Peyer's patch (tissue), 4 donors: ENCODE measurements around the gene SS18.

Experiments used
- POLR2A ChIP-seq, 2 donors: fragments of 450-650 bp; IDR thresholded peaks; one replicate each; pipeline ENCODE4 v1.5.1; 2017; ENCODE audit warnings: antibody characterized with exemption in 2 of 2, mild to moderate bottlenecking in 2 of 2, moderate library complexity in 2 of 2
- TF ChIP-seq, protein P1 (sequence below), 6 experiments: fragments of 450-650 bp in 4 of 6; fragments of 200-600 bp in 2 of 6; sonication (generic) in 1 of 6; IDR thresholded peaks; one replicate each; pipeline ENCODE4 v1.5.1; 2017 to 2019; ENCODE audit warnings: antibody characterized with exemption in 6 of 6, mild to moderate bottlenecking in 3 of 6, moderate library complexity in 1 of 6

DNA sequence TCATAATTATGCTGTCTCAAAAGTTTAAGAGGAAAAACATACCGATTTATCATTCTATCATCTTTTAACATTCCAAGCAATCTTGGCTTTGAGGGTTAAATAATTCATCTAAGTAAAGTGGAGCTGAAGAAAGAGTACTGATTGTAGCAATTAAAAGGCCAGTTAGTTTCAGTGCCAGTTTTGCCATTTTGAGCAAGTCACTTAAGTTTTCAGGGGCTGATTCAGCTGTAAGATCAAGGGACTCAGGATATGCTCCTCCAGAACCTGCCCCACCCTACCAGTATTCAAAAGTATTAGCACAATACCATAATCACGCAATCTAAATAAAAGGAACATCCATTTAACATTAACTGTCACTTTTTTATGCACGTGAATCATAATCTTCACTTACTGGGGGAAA, 1.9 kb downstream of the SS18 start:
- TF ChIP-seq, protein P1, sequence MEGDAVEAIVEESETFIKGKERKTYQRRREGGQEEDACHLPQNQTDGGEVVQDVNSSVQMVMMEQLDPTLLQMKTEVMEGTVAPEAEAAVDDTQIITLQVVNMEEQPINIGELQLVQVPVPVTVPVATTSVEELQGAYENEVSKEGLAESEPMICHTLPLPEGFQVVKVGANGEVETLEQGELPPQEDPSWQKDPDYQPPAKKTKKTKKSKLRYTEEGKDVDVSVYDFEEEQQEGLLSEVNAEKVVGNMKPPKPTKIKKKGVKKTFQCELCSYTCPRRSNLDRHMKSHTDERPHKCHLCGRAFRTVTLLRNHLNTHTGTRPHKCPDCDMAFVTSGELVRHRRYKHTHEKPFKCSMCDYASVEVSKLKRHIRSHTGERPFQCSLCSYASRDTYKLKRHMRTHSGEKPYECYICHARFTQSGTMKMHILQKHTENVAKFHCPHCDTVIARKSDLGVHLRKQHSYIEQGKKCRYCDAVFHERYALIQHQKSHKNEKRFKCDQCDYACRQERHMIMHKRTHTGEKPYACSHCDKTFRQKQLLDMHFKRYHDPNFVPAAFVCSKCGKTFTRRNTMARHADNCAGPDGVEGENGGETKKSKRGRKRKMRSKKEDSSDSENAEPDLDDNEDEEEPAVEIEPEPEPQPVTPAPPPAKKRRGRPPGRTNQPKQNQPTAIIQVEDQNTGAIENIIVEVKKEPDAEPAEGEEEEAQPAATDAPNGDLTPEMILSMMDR (IDR thresholded peaks at IDR 0.05), result no peak
- TF ChIP-seq POLR2A (IDR thresholded peaks at IDR 0.05), result no peak
